NCI-H146 treated with DMSO at 0.1 percent for 48 hours (cell line): ENCODE data around the gene UBE2U.

Experiments used
- DNase-seq: peaks from one replicate; lab custom pipeline; 2025; ENCODE audit not compliant: unreplicated experiment; lab: John Stamatoyannopoulos, UW

The UBE2U gene, protein sequence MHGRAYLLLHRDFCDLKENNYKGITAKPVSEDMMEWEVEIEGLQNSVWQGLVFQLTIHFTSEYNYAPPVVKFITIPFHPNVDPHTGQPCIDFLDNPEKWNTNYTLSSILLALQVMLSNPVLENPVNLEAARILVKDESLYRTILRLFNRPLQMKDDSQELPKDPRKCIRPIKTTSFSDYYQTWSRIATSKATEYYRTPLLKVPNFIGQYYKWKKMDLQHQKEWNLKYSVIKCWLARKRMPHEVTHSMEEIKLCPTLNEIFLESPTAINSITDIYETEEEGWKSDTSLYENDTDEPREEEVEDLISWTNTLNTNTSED

DNA sequence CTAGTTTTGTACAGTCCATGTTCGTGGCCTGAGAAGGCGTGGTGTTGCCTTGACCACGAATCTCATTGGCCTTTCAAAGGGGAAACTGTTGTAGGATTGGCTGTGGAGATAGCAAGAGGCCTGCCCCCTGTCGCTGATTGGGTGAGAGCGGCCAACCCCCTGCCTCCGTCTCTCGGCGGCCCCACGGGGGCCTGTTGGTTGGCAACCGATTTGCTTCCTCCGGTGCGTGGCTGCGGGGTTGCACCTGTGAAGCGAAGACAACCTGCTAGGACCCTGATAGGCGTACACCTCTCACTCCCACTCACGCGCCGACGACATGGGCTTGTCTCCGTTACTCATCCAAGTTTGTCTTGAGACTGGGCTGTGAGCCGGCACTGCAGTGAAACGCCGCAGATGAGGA lies at the start of gene UBE2U:
Gene UBE2U, plus strand, starts transcription at position 204 of the 400 bp plus-strand sequence. CDS start 428 bp downstream, outside the sequence.
- DNase-seq = no peak

DNA sequence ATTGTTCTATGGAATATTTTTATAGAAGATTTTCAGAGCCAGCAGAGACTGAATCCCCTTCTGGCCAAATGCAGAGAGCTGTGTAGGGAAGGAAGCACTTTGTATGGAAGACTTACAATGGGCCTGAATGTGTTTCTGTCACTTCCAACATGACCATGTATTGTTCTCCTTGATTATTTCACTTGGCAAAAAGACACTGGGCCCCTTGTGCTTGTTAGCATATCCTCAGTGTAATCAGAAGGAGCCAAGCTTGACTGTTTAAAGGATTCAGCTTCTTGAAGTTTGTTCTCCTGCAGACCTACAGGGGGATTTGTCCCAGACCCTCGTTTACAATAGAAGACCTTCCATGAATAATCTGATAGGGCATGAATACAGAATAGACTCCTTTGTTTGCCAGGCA lies 48.1 kb upstream of the UBE2U start:
- no peak for DNase-seq

DNA sequence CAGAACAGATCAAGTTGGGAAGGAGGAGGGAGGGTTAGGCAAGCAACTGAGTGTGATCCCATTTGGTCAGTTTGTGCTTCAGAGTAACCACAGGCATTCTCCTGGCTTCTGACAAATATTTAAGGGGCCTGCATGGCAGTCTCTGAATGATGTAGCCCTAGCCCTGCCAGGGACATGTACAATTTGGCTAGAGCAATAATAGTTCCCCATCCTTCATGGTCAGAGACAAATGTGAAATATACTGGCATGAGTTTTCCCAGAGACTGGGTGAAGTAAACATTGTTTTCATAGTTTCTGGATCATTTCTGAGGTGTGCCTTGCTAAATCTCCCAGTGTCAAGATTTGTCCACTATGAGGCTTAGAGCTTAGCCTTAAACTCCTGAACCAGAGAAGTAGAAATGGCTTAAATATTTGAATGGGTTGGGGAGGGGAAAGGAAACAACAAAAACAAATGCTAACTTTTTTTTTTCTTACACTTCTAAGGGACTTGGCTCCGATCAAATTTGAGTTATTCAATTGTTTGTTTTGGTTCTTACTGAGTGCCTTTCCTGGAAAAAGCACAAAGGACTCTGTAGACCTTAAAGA lies 42.0 kb upstream of the UBE2U start:
- no peak for DNase-seq

DNA sequence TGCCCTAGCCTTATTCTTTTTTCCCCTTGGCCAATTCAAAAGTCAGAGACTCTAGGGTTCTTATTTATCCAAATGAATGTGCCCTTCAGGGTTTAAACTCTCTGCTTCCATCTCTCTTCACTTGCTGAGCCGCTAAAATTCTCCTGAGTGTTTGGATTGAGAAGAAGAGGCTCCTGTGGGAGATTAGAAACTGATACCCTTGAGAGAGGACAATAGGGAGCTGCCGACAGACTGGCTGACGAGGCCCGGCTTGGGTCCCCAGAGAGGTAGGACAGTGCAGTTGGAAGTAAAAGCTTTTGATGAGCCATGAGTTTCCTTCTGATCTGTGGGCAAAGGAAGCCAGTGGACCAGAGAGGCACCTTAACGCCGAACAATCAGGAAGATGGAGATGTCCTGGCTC lies 41.3 kb upstream of the UBE2U start:
- DNase-seq = no peak

DNA sequence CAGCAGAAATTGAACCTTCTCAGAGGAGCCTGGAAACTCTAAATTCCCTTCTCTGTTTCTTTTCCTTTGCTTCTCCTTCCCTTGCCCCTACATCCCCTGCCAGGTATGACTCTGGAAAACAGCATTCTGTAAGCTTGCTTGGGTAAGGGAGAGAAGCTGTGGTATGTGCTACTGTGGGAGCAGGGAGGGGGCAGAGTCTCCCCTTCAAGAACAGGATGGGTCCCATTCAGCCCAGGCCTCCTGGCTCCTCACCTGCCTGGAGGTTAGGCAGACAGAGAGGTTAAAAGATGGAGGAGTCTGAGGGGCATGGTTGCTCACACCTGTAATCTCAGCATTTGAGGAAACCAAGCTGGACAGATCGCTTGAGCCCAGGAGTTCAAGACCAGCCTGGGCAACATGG lies 40.6 kb upstream of the UBE2U start:
- no peak for DNase-seq

DNA sequence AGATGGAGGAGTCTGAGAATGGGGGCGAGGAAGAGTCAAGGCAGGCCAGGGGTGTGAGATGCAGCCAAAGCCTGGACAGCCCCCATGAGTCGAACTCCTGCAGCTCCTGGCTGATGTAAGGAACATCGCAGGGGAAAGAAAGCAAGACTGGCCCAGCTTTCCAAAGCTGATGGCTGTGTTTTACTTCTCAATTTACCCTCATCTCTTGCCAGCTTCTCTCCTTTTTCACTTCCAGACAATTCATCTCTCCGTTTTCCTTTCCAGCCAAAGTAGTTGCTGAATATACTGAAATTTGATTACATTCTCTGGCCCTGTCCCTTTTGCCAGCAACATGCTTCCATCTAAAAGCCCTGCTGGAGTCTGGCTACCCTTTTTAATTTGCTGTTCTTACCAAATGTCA lies 40.0 kb upstream of the UBE2U start:
- DNase-seq = no peak

DNA sequence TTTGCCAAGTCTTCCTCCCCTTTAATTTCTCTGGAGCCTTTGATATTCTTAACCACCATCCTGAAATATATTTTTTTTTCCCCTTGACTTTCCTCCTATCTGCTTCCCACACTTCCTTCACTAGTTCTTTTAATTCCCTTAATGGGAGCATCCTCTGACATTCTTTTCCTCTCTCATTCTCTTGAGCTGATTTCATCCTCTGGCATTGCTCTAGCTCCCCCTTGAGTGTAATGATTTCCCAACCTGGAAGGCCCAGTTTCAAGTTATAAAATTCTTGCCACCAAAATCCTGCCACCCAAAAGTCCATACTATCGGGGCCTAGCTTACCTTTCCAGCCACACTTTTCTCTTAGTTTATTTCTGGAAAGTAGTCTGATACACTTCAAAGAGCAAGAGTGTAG lies 39.5 kb upstream of the UBE2U start:
- no peak for DNase-seq

DNA sequence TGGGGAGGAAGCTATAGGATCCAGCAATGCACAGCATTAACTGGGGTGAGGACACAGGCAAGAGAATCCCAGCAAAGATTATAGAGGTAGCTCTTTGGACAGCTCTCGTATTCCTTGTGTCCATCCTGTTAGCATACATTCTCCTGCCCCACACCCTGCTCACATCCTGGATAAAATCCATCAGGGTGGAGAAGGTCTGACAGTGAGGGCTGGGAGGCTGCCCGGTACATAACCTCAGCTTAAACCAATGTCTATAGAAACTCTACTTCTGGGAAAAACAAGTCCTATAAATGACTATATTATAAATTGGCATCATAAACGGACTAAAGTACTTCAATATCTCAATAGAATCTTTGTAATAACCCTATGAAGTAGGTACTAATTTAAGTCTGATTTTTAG lies 36.8 kb upstream of the UBE2U start:
- no peak for DNase-seq

DNA sequence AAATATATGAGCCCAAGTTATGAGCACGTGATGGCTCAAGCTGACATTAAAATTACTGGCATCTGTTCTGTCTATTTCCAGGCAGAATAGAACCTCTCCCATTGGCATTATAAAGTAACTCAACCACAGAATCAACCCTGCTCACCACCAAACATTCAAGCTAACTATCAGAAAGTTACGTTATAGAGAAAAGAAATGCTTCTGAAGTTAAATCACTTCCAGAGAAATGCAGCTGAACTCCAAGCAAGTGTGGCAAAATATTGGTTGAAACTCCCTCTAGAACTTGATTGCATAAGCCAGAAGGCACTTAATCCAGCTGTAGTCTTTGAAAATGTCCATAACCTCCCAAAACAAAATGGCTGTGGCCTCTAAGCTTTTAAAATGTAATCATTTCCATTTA lies 36.2 kb upstream of the UBE2U start:
- no peak for DNase-seq

DNA sequence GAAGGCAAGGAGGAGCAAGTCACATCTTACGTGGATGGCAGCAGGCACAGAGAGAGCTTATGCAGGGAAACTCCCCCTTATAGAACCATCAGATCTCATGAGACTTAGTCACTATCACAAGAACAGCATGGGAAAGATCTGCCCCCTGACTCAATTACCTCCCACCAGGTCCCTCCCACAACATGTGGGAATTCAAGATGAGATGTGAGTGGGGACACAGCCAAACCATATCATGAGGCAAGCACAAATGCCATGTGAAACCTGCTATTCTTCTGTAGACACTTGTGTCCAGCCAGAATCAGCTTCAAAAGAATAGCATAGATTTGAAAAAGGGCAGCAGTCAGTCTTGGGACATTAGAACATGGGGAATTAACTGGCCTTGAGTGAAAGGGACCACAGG lies 32.2 kb upstream of the UBE2U start:
- DNase-seq = no peak

DNA sequence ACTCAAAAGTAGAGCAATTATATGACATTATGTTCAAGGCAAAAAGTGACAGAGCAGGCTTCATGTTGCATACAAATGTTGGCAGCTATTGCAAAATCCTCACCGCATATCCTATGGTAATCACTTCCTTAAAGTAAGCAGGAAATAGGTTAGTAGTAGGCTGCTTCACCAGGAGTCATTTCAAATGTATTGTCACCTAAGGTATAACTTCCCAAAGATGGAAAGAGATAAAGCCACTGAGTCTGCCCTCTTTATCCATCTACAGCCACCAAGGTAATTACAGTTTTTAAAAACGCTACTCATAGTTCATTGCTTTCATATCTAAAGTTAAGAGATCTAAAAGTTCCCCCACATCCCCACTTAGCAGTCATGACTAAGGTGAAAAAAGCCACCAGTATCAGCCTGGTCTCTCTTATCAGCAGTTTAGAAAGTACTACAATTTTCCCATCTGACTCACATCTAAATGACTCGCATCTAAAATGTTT lies 31.6 kb upstream of the UBE2U start:
- DNase-seq = no peak

DNA sequence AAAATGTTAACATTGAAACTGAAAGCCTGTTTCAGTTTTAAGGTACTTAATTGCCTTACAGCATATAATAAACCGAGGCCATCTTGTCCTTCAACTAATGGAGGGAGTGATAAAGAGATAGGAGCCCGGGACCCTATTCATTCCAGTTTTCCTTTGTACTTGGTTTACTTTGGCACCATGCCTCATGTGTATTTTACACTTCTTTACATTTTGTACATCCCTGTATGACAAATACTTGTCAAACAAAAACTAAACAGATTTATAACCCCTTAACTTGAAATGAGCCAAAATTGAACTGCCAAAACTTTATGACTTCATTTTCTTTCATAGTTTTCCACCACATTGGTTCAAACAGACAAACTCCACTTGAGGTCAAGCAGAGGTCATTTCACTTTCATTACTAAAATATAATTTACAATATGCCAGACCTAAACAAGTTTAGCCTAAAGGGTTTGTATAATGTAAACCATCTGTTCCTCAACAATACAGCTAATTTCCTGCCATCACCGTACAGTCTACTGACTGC lies 30.9 kb upstream of the UBE2U start:
- DNase-seq = peak; percentile 21

DNA sequence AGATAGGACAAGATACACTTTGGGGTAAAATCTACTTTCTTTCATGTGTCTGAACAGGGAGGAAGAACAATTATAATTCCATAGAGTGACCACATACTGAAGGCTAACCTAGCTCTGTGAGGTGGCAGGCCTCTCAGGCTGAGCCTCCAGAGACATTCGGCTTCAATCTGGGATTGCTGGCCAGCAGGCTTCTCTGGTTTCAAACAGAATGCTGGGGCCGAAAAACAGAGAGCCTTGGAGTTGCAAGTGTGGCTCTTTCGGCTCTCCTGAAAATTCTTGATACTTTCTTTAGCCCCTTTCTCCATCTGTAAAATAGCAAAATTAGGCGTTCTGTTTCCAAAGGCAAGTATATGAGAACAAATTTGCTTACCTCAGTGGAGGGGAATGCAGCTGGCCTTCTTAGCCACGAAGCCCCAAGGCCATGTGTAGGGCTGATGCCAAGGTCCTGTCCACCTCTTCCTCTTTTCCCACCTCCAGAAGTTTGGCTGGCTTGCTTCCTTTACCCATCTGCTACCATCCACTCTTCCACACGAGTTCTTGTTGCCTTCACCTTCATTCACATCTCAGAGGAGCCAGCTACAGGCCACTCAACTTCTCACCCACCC lies 30.0 kb upstream of the UBE2U start:
- DNase-seq = no peak

DNA sequence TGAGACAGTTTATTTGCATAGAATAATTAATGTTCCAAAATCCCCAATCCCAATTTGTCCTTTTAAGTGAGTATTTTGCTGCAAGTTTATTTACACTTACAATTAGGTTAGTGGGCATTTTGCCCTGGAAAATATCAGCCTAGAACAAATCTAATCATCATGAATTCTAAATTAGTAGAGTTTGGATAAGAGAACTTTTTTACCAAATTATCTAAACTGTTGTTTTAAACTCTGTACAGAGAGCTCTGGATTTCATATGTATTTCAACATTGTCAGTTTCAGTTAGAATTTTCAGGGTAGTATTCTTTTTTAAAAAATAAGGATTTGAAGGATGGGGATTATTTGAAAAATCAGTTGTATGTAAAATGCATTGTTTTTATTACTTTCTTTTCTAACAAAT lies 27.8 kb upstream of the UBE2U start:
- DNase-seq = no peak

DNA sequence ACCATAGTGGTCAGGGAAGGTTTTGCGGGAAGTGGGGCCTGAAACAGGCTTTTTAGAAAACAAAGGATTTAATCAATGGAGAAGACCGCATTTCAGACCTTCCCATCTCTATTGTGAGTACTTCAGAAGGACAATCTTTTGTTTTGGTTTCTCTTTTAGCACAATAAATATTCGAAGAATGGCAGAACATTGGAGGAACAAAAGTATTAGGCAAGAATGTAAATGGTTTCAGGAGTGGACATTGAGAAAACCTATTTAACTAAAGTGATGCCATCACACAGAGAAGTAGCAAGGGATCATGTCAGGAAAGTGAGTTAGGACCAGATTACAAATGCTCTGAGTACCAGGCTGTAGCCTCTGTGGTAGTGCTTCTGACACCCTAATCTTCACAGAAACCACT lies 26.8 kb upstream of the UBE2U start:
- no peak for DNase-seq

DNA sequence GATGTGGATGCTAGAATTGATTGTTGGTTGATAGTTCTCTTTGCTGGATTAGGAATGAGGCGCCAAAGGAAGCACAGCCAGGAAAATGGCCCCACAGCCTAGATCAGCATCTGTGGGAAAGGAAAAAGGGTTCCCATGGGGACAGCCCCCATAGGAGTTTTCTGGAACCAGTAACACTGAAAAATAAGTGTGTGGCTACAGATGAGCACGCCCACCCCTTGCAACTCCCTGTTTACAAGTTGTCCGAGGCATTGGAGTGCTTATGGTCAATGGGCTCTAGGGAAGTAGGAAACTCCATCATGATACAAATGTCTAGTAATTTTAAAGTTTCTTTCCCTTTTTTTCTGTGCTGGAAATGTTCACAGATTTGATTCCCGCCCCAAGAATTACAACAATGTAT lies 23.8 kb upstream of the UBE2U start:
- no peak for DNase-seq

DNA sequence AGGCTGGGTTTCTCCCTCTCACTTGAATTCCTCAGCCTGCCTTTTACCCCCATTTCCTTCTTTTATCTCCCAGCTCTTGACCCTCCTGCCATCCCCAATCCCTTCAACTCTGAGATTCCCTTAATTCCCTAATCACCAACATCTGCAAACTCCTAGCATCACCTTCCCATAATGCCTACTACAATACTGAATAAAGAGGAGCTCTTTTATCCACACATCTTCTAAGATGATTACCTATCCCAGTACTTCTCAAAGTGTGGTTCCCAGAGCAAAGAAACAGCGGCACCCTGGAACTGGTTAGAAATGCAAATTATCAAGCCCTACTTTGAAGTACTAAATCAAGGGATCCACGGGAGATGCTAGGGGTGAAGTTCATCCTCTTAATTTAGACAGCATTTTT lies 21.2 kb upstream of the UBE2U start:
- no peak for DNase-seq

DNA sequence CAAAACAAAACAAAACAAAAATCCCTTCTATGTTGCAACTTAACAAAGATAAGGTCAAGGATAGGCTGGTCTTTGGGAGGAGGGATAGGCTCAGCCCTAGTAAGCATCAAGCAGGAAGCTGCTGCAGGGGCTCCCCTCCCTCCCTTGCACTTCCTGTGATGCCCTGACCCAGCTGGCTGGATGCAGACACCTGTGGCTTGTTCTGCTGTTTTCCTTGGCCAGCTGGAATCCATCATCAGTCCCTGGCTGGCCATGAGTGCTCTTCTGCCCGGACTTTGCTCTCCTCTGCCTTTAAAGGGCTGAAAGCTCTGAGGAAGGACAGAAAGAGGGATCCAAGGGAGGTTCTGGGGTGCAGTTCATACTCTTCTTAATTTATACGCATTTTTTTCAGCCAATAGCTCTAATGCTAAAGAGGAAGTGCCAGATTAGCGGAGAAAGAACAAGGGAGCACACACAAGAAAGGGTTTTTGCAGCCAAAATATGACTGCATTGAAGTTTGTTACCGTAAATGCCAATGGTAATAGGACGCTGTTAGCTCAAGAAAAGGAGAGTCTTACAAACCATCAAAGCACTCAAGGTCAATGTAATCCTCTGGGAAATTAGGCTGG lies 19.9 kb upstream of the UBE2U start:
- DNase-seq = no peak

DNA sequence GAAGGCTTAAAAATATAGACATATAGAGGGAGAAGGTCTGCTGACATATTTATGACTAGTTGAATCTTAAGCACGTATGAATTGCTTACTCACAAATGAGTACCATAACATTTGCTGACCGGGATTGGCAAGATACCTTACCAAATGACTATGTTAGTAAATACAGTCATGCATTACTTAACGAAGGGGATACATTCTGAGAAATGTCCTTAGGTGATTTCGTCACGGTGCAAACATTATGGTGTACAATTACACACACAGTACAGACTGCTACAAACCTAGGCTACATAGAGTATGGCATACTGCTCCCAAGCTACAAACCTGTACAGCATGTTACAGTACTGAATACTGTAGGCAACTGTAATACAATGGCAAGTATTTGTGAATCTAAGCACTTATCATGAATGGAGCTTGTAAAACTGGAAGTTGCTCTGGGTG lies 19.4 kb upstream of the UBE2U start:
- DNase-seq = no peak

DNA sequence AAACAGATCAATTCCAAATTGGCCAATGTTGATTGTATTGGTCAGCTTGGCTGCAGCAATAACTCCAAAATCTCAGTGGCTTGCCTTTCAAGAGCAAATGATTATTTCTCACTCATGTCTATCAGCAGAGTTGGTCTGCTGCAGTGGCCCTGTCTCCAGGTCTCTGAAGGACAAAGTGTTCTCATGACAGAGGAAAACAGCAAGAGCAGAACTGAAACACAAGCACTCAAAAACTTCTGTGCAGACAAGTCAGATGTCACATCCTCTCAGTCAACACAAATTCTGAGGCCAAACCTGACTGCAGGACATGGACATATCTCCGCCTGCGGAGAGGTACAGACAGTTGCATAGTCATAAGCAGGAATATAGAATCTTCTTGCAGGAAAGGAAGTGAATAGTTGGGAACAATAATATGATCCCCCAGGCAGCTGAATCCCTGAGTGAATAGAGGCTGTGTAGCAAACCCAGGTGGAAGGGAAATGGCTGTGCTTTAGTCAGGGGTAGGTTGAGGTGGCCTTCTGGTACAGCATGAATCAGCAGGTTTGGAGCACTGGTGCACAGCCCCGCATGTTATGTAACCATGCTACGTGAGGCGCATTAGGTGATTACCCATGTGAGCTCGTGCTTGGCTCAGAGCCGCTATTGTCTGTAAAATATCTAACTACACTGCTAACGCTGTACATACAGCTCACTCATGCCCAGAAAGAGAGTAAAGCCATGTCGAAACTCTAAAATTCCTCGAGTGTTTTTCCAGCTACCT lies 17.1 kb upstream of the UBE2U start:
- DNase-seq = no peak

DNA sequence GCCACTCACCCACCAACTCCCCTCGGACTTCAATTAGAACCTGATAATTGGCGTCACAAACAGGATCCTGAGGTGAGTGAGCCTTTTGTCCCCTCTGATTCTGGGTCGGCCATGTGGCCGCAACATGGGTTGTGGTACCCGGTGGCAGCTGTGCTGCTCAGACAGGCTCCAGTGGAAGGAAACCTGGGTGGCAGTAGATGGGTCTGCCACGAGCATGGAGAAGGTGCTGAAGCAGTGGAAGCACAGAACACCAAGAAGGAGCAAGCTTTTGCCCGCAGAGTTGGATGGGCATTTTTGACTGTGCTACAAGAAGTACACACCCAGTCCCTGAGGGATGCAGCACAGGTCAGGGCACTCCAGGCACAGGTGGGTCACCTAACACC lies 16.5 kb upstream of the UBE2U start:
- DNase-seq = no peak
